D721Med (cell line): ENCODE measurements around the gene HS6ST3.
"Not testable (repeated sequence)": the region's sequence is repeated elsewhere in the genome, so short reads cannot be mapped to it uniquely, and the experiment has no call there.

Source experiments
- DNase-seq: peaks from one replicate; pipeline ENCODE4 v3.0.0; 2011; ENCODE audit warnings: low spot score; ENCODE audit not compliant: insufficient read length
- FAIRE-seq: peaks from 2 replicates; lab custom pipeline; 2011; peaks lifted over from hg19 to GRCh38; lab: Jason Lieb, UNC
- CTCF ChIP-seq: IDR thresholded peaks from 2 replicates; pipeline ENCODE4 v1.5.1; 2012; ENCODE audit warnings: mild to moderate bottlenecking, control low read depth; ENCODE audit not compliant: insufficient read depth; ENCODE audit errors: missing control alignments

HS6ST3 gene

DNA sequence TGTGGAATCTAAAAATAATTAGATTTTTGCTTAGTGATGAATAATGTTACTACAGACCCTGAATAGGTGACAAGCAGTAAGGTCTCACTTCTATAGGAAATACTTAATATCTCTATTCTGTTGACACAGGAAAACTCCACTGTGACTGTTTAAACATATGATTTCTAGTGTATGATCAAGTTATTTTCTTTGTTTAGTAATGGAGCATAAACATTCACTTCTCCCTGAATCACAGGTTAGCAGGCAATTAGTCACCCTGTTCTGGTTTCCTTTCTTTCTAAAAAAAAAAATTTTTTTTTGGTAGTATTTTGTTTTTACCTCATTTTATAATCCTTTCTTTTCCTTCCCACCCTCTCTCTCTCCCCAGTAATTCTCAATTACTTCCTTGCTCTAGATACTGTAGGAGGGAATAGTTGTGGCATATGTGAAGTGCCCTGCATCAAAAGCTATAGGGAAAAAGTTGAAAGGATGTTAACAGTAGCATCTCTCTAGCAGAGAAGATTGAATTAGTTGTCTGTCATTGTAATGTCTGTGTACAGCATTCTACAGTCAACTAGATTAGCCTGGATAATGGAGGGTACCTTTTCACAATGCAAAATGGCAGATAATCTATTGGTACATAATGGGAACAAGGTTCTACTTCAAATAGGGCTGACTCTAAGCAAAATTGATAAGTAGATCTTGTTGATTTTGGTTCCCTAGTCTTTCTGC is 3.5 kb downstream of the HS6ST3 start:
- no peak for TF ChIP-seq CTCF
- no peak for DNase-seq
- FAIRE-seq = no peak

DNA sequence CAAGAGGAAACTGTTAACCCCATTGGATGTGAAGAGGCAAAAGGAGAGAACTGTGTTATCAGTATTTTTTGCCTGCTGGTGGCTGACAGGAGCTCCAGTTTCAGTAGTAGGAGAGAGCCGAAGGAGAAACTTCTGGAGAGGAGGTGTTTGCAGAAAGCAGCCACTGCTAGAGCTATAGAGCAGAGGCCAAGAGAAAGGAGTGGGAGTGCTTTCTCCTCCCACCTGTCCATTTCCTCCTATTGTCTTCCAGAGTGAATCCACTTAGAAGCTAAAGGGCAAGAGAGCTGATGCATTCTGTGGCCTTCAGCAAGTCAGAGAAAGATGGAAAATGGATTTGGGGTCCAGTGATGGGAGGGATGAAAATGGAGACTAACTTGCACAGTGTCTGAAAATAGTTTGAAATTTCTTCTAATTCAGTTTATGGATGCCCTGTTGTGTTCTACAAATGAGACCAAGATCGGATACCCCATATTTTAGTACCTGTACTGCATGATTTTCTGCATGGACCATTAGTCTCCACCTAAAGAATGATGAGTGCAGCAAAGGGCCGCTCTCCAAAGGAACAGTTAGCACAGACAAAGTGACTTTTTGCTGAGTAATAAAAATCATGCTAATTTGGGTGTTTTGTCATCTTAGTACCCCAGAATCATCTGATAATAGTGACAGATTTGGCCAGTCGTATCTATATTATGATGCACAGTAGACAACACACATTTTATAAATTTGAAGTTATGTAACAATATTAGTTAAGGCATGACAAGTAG is 10.7 kb downstream of the HS6ST3 start:
- no peak for TF ChIP-seq CTCF
- DNase-seq (no peak), FAIRE-seq (no peak)

- no peak for TF ChIP-seq CTCF
- no peak for DNase-seq
- no peak for FAIRE-seq
Observed at GRCh38 chr13:96104516-96104915, 14.6 kb downstream of the HS6ST3 start.

GRCh38 chr13:96108072-96108471 is 18.2 kb downstream of the HS6ST3 start:
- not testable (repeated sequence) for DNase-seq, FAIRE-seq

DNA sequence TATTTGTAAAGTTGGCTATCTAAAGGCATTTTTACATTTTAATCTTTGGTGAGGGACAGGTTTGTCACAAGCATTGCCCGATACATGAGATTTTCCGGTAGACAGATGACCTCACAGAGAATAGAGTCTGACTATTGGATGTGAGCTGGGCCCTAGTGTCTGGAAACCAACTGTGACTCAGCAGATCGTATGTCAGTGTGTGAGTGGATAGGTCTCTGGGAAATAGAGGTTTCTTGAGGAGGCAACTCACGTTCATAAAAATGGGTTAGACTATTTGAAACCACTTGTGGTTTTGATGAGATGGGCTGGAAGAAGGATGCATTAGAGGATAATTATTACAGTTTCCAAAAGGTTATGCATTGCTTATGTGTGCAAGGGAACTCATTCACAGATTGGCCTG is 19.2 kb downstream of the HS6ST3 start:
- no peak for DNase-seq
- TF ChIP-seq CTCF = no peak
- FAIRE-seq = no peak

- no peak for TF ChIP-seq CTCF
- FAIRE-seq (no peak), DNase-seq (no peak)
Observed at GRCh38 chr13:96112936-96113335, 23.0 kb downstream of the HS6ST3 start.

GRCh38 chr13:96115368-96115767 is 25.5 kb downstream of the HS6ST3 start:
- not testable (repeated sequence) for DNase-seq, FAIRE-seq

GRCh38 chr13:96119921-96120320 is 30.0 kb downstream of the HS6ST3 start:
- no peak for TF ChIP-seq CTCF

More at GRCh38 chr13:96119921-96120320, 30.0 kb downstream of the HS6ST3 start:
- FAIRE-seq = no peak
- DNase-seq = no peak
